Effector memory CD4-positive, alpha-beta T cell (primary cell): ENCODE results near the gene CES5A.
"Not testable (repeated sequence)": the region's sequence is repeated elsewhere in the genome, so short reads cannot be mapped to it uniquely, and the experiment has no call there.

Source experiments
- DNase-seq, 3 donors: peaks; one replicate each; pipeline ENCODE4 v3.0.0-alpha.2; 2020
- H3K27ac ChIP-seq: 2 replicates; pipeline ENCODE4 v1.7.0; 2013; ENCODE audit warnings: mild to moderate bottlenecking, low read length, moderate library complexity; ENCODE audit not compliant: insufficient read depth, poor library complexity, severe bottlenecking
- H3K27me3 ChIP-seq: replicated peaks from 2 replicates; pipeline ENCODE4 v1.7.0; 2013; ENCODE audit warnings: mild to moderate bottlenecking, low read length; ENCODE audit not compliant: insufficient read depth, control insufficient read depth, poor library complexity, severe bottlenecking
- H3K36me3 ChIP-seq: 2 replicates; pipeline ENCODE4 v1.7.0; 2013; ENCODE audit warnings: mild to moderate bottlenecking, low read length, moderate library complexity; ENCODE audit not compliant: control insufficient read depth, insufficient read depth
- H3K4me1 ChIP-seq: 2 replicates; pipeline ENCODE4 v1.7.0; 2013; ENCODE audit warnings: low read length, mild to moderate bottlenecking; ENCODE audit not compliant: control insufficient read depth, insufficient read depth, poor library complexity, severe bottlenecking
- H3K4me3 ChIP-seq: 2 replicates; pipeline ENCODE4 v1.7.0; 2013; ENCODE audit warnings: low read length, low read depth, mild to moderate bottlenecking; ENCODE audit not compliant: insufficient read depth, poor library complexity, severe bottlenecking
- H3K9me3 ChIP-seq: 2 replicates; pipeline ENCODE4 v1.7.0; 2013; ENCODE audit warnings: mild to moderate bottlenecking, low read length, moderate library complexity; ENCODE audit not compliant: control insufficient read depth

Gene CES5A

DNA sequence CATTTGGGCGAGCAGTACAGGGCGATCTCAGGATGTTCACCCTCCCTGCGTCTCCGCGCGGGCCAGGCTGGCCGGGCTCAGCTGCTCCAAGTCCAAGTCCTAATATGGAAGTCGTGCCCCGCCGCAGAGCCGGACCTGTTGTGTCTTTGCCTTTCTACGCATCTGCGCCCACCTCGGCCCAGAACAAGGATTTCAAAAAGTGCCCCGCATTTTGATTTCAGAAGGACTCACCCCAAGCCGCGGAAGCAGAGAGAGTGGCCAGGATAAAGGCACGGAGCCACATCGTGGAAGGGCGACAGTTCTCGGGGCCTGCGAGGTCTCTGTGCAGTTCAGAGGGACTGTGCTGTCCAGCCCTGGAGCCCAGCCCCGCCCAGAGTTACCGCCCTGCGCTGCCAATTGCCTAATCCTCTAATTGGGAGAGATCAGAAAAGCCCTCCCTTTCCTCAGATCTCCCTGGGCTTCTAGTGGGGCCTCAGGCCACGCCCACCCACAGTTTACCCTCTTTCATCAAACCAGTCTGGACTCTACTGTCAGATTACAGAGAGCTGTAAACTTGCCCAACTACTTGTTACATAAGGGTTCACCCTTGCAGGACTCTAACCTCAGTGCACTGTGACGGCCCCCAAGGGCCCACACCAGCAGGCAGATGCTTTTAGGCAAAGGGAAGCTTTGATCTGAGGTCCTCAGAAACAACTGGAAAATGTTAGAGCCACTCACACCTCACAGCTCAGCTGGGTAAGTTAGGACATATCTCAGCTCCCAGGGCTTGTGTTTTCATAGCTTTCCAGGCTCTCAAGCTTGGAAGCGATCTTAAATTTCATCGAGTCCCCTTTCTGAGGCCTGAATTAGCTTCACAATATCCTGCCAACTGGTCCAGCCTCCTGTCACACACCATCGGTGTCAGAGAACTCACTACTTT is 42.1 kb downstream of the CES5A start, which contains the start of gene CES1:
TSS of gene CES1 (minus strand) at position 324 of the 919 bp plus-strand sequence. CDS start at position 283, 41 bp downstream.
- H3K27ac ChIP-seq: no peak within 1 kb of the TSS
- H3K27me3 ChIP-seq: no peaks in the 10 kb centered on the region
- H3K36me3 ChIP-seq: no peaks in the 10 kb centered on the region
- H3K9me3 ChIP-seq: no peaks in the 10 kb centered on the region
- no peak for DNase-seq
- no peak within 1 kb of the TSS for H3K4me3 ChIP-seq
- H3K4me1 ChIP-seq: no peaks in the 10 kb centered on the region

DNA sequence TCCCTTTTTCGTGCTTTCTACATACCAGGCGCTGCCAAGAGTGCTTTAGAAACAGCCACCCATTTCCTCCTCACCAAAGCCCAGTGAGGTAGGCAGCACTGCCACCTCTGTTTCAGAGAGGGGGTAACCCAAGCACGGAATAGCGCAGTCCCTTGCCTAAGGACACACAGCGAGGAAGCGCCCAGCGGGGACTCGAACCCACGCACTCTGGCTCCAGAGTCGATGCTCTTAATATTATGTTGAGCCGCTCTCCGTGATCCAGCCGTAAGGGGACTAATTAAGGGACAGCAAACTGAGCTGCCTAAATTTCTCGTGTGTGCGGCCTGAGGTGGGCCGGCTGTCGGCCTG is 42.8 kb downstream of the CES5A start:
- no peaks in the 10 kb centered on the region for H3K4me1 ChIP-seq
- H3K4me3 ChIP-seq: no peak overlapping the region
- H3K27me3 ChIP-seq: no peaks in the 10 kb centered on the region
- DNase-seq: no peak
- no peak overlapping the region for H3K27ac ChIP-seq
- no peaks in the 10 kb centered on the region for H3K36me3 ChIP-seq
- no peaks in the 10 kb centered on the region for H3K9me3 ChIP-seq

DNA sequence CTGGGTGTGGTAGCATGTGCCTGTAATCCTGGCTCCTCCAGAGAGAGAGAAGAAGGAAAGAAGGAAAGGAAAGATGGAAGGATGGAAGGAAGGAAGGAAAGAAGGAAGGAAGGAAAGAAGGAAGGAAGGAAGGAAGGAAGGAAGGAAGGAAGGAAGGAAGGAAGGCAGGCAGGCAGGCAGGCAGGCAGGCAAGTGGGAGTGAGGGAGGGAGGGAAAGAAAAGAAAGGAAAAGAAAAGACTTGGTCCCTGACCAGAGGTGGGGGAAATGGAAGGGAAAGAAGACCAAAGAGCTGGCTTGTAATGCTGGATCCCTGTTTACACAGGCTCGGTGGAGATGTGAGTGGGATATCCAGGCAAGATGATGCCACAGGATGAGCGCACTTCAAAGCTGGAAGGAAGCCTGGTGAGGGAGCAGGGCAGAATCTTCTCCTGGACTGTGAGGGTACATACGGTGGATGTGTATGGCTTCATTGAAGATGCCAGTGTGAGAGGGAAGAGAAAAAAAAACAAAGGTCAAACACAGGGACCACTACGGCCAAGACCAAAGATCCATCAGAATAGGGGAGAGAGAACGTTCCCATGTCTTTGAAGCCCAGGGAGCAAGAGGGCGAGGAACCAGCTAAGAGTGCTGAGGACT is 44.4 kb downstream of the CES5A start:
- Histone ChIP-seq H3K9me3 (no peaks in the 10 kb centered on the region), H3K27ac (no peak overlapping the region), H3K36me3 (no peaks in the 10 kb centered on the region), H3K27me3 (no peaks in the 10 kb centered on the region), H3K4me1 (no peaks in the 10 kb centered on the region), H3K4me3 (no peak overlapping the region)
- no peak for DNase-seq

DNA sequence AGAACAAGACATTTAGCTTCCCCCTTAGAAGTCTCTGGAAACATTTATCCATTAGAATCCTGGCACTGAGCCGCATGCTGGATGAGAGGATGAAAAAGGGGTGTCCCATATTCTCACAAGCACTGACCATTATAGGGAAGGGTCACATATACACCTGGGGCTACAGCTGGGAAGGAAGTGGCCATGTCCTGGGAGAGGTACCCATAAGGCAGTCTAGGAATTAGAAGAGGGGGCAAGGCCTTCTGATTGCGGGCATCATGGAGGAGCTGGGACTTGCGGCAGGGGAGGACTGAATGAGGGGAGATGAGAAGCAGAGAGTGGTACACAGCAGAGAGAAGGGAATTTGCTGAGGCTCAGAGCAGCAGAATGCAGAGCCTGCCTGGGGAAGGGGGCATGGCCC is 45.9 kb downstream of the CES5A start:
- not testable (repeated sequence) for H3K9me3 ChIP-seq, DNase-seq, H3K36me3 ChIP-seq, H3K4me1 ChIP-seq, H3K27ac ChIP-seq, H3K27me3 ChIP-seq, H3K4me3 ChIP-seq

DNA sequence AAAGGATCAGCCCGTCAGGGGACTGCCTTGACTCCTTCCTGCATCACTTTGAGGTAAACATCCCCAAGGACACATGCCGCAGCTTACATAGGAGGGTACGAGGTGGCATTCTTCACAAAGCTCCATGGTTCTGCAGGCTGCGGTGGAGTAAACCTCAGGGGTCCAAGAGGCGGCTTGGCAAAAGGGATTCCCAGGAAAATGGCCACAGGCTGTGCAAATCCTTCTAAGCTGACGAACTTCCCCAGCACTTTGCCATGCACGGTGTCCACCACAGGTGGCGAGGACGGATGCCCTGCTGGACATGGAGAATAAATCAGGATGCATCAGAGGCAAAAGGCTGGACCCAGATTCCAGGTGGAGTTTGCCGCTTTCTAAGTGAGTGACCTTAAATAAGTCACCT is 46.5 kb downstream of the CES5A start:
- no peak overlapping the region for H3K4me3 ChIP-seq
- no peaks in the 10 kb centered on the region for H3K36me3 ChIP-seq
- no peak overlapping the region for H3K27ac ChIP-seq
- H3K27me3 ChIP-seq: no peaks in the 10 kb centered on the region
- no peak for DNase-seq
- no peaks in the 10 kb centered on the region for H3K9me3 ChIP-seq
- no peaks in the 10 kb centered on the region for H3K4me1 ChIP-seq

DNA sequence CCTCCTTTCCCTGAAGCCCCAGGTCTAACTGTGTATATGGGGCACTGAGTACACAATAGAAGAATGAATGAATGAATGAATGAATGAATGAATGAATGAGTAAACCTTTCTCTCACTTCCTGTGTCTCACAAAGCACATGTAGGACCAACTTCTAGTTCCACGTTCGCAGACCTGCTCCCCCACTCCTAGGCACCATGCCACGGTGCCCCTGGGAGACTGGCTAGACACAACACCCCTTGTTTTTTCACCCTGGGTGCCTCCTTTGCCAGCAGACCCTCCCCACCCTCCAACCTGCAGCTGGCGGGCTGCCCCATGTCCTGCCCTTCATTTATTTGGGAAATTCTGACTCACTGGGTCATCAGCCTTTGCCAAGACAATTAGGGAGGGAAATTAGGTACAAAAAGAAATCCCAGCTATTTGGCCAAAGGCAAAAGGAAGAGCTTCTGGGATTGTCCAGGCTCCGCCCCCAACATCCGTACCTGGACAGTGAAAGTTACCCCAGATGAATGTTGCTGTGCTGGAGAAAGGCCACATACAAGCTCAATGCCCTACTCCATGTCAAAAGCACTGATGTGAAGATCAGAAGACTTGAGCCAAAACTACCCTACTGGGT is 50.0 kb downstream of the CES5A start:
- no peak for DNase-seq
- Histone ChIP-seq H3K27me3 (no peaks in the 10 kb centered on the region), H3K27ac (no peak overlapping the region)

DNA sequence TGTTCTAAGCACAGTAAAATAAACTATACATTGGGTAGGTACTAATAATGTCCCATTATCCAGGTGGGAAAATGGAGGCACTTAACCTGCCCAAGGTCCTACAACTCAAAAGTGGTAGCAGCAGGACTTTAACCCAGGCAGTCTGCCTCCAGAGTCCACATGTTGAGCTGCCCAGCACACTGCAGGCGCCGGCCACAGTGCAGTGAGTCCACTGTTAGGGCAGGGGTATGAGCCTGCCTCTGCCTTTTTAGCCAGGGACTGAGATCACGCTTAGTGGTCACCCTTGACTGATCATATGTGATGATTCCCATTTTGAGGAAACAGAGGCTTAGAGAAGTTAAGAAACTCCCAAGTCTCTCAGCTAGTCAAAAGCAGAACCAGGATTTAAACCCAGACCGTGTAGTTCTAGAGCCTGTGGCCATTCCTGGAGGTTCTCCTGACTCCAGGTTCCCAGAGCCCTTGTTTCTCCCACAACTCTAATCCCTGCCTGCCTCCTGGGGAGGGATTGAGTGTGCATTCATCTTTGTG is 50.6 kb downstream of the CES5A start:
- no peak overlapping the region for H3K27ac ChIP-seq
- H3K9me3 ChIP-seq: no peaks in the 10 kb centered on the region
- H3K36me3 ChIP-seq: no peaks in the 10 kb centered on the region
- DNase-seq: no peak
- no peaks in the 10 kb centered on the region for H3K4me1 ChIP-seq
- no peak overlapping the region for H3K4me3 ChIP-seq
- H3K27me3 ChIP-seq: no peaks in the 10 kb centered on the region

More for the DNA sequence above, 50.0 kb downstream of the CES5A start:
- Histone ChIP-seq H3K36me3 (no peaks in the 10 kb centered on the region), H3K9me3 (no peaks in the 10 kb centered on the region), H3K4me1 (no peaks in the 10 kb centered on the region), H3K4me3 (no peak overlapping the region)

DNA sequence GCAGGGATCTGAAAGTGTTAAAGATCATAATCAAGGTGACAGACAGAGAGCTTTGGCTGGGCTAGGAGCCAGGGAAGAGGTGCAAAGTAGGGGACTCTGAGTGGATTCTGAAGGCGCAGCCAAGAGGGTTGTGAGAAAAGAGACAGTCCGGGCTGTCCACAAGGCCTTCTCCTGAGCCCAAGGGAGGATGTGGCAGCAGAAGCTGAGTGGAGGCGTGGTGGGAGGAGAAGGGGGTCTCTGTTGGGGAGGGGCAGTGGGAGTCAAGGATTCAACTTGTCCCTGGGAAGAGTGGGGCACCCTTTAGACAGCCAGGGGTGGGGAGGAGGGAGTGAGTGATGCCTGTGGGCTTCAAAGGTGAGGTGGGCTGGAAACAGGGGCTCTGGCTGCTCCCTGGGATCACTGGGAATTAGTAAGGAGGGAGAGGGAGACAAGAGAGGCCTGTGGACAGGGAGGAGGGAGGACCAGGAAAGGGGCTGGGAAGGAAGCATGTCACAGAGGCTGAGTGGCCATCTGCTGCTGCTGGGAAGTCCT is 52.8 kb downstream of the CES5A start:
- Histone ChIP-seq H3K9me3 (no peaks in the 10 kb centered on the region), H3K27me3 (no peaks in the 10 kb centered on the region), H3K4me1 (no peaks in the 10 kb centered on the region), H3K36me3 (no peaks in the 10 kb centered on the region), H3K27ac (no peak overlapping the region), H3K4me3 (no peak overlapping the region)
- DNase-seq: no peak

DNA sequence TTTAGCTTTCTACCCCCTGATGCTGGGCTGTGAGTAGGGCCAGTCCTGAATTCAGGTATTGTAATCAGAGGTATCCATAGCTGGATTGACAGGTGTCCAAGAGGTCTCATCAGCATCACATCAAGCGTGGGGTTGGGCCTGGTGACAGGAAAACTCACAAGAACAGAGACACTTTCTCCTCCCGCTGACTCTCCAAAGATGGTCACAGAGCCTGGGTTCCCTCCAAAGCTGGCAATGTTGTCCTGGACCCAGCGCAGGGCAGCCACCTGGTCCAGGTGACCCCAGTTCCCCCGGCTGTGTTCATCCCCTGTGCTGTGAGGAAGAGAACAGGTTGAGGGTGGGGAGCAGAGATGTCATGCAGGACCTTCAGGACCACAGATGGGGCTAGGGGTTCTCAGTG is 54.0 kb downstream of the CES5A start:
- Histone ChIP-seq H3K4me1 (no peaks in the 10 kb centered on the region), H3K27me3 (no peaks in the 10 kb centered on the region), H3K9me3 (no peaks in the 10 kb centered on the region), H3K36me3 (no peaks in the 10 kb centered on the region), H3K4me3 (no peak overlapping the region), H3K27ac (no peak overlapping the region)
- no peak for DNase-seq
